IPS-18c (cell line): ENCODE measurements around the gene TRIM72.
"Not testable (repeated sequence)": the region's sequence is repeated elsewhere in the genome, so short reads cannot be mapped to it uniquely, and the experiment has no call there.

Experiments
- H3K4me3 ChIP-seq: 2 replicates; pipeline ENCODE4 v1.7.0; 2013; ENCODE audit warnings: low read depth, mild to moderate bottlenecking, low read length, moderate library complexity; ENCODE audit not compliant: insufficient read depth
- H3K9me3 ChIP-seq: one replicate; pipeline ENCODE4 v1.6.1; 2013; ENCODE audit warnings: mild to moderate bottlenecking, low read length, moderate library complexity; ENCODE audit not compliant: control insufficient read depth, insufficient read depth

Gene TRIM72

DNA sequence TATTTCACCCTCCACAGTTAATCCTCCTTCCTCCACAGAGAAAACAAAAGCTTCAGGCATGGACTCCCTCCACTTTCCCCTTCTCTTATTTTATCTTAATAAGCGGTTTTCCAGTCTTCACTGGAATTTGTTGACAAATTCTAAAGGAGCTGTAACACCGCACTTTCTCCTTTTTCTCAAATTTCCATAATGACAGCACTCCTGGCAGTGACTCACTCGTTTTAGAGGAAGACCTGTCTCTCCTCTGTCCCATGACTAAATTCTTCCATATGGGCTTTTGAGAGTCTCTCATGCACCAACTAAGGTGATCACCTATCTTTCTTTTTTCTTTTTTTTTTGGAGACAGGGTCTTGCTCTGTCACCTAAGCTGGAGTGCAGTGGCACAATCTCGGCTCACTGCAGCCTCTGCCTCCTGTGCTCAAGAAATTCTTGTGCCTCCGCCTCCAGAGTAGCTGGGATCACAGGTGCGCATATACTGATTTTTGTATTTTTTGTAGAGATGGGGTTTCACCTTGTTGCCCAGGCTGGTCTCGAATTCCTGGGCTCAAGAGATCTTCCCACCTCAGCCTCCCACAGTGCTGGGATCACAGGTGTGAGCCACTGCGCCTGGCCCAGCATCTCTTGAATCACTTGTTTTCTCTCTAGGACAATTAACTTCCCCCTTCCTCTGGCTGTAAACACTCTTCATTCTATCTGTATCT is 53.6 kb downstream of the TRIM72 start:
- Histone ChIP-seq H3K4me3 (no peak overlapping the region), H3K9me3 (no peaks in the 10 kb centered on the region)

- Histone ChIP-seq H3K4me3 (no peak overlapping the region), H3K9me3 (no peaks in the 10 kb centered on the region)
Measured at GRCh38 chr16:31268033-31268365, 54.1 kb downstream of the TRIM72 start.

DNA sequence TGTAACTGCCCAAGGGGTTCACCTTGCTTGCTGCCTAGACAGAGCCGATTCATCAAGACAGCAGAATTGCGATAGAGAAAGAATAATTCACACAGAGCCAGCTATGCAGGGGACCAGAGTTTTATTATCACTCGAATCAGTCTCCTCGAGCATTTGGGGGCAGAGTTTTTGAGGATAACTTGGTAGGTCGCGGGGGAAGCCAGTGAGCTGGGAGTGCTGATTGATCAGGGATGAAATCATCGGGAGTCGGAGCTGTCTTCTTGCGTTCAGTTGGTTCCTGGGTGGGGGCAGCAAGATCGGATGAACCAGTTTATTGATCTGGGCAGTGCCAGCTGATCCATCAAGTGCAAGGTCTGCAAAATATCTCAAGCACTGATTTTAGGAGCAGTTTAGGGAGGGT is 55.0 kb downstream of the TRIM72 start:
- Histone ChIP-seq H3K9me3 (no peaks in the 10 kb centered on the region), H3K4me3 (no peak overlapping the region)

GRCh38 chr16:31269541-31269940 is 55.6 kb downstream of the TRIM72 start:
- H3K9me3 ChIP-seq, result no peaks in the 10 kb centered on the region
- no peak overlapping the region for H3K4me3 ChIP-seq

GRCh38 chr16:31269973-31270372 is 56.1 kb downstream of the TRIM72 start:
- H3K4me3 ChIP-seq, H3K9me3 ChIP-seq: not testable (repeated sequence)

DNA sequence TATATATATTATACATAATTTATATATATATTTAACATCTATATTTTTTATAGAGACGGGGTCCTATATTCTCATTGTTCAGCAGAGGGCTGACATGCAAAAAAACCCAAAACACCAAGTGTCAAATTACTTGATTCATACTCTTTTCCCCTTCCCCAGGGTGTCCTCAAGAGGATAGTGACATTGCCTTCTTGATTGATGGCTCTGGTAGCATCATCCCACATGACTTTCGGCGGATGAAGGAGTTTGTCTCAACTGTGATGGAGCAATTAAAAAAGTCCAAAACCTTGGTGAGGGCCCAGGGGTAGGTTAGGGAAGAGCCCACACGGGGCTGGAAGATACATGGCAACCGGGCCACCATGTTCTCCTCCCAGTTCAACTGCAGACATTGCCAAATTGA is 56.9 kb downstream of the TRIM72 start:
- H3K4me3 ChIP-seq, result no peak overlapping the region

DNA sequence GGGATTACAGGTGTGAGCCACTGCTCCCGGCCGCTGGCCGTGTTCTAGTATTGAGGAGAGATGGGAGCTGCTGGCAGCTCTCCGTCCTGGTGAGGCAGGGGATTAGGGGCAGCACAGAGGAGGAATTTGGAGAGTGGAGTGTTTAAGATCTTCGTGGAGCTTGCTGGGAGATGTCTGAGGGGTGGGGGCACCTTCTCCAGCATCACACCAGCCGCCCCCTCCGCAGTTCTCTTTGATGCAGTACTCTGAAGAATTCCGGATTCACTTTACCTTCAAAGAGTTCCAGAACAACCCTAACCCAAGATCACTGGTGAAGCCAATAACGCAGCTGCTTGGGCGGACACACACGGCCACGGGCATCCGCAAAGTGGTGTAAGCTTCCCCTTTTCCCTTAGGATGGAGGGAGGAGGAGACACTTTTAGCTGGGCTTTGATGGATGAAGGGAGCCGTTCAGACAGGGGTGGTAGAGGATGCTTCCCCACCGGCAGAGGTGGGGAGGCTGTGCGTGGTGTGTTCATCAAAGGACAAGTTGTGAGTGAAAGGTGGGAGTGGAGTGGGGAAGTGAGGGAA is 57.8 kb downstream of the TRIM72 start:
- H3K4me3 ChIP-seq, result no peak overlapping the region
- H3K9me3 ChIP-seq, result no peaks in the 10 kb centered on the region

More for the DNA sequence above, 56.9 kb downstream of the TRIM72 start:
- no peaks in the 10 kb centered on the region for H3K9me3 ChIP-seq

DNA sequence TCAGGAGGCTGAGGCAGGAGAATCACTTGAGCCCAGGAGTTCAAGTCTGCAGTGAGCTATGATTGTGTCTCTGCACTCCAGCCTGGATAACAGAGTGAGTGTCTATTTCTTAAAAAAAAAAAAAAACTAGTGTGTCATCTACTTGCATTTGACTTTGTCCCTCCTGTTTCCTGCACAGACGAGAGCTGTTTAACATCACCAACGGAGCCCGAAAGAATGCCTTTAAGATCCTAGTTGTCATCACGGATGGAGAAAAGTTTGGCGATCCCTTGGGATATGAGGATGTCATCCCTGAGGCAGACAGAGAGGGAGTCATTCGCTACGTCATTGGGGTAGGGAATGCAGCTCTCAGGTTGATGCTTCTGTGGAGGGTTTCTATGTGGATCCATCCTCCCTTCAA is 59.3 kb downstream of the TRIM72 start:
- H3K4me3 ChIP-seq, result no peak overlapping the region

DNA sequence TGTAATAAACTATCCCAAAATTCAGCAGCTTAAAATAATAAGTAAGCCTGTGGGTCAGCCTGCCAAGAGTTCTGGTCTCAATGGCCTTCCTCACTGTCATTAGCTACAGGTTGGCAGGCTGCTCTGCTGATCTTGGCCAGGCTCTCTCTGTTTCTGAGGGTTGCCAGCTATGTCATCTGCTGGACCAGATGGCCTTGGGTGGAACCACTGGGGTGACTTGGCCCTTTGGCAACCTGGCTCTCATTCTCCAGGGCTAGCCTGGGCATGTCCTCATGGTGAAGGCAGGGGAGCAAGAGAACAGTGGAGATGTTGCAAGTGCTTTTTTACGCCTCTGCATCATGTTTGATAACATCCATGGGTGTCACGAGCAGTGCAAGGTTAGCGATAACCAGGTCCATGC is 59.8 kb downstream of the TRIM72 start:
- no peaks in the 10 kb centered on the region for H3K9me3 ChIP-seq
- H3K4me3 ChIP-seq, result no peak overlapping the region

More for the DNA sequence above, 59.3 kb downstream of the TRIM72 start:
- no peaks in the 10 kb centered on the region for H3K9me3 ChIP-seq

DNA sequence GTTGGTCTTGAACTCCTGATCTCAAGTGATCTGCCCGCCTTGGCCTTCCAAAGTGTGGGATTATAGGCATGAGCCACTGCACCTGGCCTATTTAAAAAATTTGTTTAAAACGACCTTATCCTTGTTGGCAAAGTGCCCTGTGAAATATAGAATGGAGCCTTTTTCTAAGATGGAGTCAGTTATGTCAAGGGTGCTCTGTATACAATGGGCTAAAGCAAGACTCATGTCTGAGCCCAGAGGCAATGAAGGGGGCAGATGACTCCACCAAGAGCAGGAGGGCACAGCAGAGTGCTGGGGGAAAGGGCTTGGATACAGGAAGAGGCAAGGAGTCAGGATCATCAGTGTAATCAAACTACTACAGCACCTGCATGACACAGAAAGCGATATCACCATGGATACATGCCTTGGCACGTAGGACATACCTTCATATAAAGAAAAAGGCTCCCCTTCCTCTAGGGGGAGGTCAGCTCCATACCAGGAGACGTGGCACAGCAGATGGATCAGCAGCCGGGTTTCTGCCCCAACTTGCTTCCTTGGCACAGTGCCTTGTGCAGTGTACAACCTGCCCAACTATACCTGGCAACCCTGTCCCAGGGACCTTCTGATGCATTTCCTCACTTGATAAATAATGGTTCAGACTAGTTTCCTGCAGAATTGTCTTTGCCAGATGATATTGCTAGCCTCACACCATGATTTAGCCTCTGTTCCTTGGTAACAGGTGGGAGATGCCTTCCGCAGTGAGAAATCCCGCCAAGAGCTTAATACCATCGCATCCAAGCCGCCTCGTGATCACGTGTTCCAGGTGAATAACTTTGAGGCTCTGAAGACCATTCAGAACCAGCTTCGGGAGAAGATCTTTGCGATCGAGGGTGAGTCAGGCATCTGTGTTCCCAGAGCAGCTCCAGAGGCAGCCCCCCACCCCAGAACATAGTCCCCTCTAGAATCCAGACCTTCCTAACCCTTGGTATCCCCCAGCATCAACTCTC is 61.2 kb downstream of the TRIM72 start:
- no peak overlapping the region for H3K4me3 ChIP-seq
- H3K9me3 ChIP-seq, result no peaks in the 10 kb centered on the region

DNA sequence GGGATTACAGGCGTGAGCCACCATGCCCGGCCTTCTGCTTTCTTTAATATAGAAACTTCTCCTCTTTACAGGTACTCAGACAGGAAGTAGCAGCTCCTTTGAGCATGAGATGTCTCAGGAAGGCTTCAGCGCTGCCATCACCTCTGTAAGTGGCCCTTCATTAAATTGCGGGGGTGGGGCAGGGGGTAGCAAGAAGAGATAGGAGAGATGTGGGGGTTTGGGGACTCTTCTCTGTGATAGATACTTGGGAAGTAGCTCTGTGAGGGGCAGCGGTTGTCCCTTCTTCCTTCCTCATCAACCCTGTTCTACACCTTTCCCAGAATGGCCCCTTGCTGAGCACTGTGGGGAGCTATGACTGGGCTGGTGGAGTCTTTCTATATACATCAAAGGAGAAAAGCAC is 62.7 kb downstream of the TRIM72 start:
- Histone ChIP-seq H3K4me3 (no peak overlapping the region), H3K9me3 (no peaks in the 10 kb centered on the region)

DNA sequence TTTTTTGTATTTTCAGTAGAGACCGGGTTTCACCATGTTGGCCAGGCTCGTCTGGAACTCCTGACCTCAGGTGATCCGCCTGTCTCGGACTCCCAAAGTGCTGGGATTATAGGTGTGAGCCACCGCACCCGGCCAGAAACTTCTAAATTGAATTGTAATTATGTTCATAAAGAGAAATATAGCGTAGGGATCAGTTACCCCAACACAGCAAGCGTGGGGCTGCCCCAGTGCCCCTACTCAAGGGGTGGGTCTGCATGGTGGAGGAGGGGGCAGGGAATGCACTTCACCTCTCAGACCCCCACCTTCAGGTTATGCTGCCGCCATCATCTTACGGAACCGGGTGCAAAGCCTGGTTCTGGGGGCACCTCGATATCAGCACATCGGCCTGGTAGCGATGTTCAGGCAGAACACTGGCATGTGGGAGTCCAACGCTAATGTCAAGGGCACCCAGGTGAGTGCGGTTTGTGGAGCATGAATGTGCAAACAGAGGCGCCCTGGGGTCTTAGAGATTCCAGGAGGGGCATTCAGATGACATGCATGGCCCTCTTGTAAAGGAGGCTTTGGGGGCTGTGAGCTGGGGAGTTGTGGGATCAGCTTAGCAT is 63.8 kb downstream of the TRIM72 start:
- H3K4me3 ChIP-seq, result no peak overlapping the region
- no peaks in the 10 kb centered on the region for H3K9me3 ChIP-seq

DNA sequence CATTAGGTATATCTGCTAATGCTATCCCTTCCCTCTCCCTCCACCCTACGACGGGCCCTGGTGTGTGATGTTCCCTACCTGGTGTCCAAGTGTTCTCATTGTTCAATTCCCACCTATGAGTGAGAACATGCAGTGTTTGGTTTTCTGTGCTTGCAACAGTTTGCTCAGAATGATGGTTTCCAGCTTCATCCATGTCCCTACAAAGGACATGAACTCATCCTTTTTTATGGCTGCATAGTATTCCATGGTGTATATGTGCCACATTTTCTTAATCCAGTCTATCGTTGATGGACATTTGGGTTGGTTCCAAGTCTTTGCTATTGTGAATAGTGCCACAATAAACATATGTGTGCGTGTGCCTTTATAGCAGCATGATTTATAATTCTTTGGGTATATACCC is 64.9 kb downstream of the TRIM72 start:
- not testable (repeated sequence) for H3K9me3 ChIP-seq, H3K4me3 ChIP-seq
